ENCODE data around the gene NDUFAF5.
A peak's percentile ranks its signal among the peaks of the same experiment; 100 is the strongest.

The NDUFAF5 gene

DNA sequence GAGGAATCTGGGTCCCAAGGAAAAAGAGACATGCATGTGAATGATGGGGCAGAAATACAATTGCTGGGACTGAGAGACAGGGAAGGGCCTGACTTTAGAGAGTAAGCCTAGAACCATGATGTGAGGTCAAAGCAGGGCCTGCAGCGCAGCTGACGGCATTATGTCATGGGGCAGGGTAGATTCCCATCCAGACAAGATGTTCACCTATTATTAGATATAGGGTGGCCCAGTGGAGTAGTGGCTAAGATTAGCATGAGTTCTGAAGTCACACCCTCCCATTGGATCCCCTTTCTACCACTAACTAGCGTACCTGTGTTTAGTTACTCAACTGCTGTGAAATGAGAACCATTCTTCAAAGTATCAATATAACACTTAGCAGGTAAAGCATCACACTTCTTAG, 39.6 kb downstream of the NDUFAF5 start:
- no peak for DNase-seq

DNA sequence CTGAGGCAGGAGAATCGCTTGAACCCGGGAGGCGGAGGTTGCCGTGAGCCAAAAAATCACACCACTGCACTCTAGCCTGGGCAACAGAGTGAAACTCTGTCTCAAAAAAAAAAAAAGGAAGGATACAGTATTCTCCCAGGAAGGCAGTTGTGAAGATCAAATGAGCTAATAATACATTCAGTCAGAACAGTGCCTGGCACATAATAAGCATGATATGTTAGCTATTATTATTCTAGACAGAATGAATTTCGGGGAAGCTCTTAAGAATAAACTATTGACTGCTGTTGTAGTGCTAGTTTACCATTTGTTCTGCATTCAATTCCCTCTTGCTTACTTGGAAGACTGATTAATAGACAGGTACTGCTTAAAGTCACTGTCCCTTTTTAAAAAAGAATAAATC, 40.6 kb downstream of the NDUFAF5 start:
- DNase-seq, result no peak

DNA sequence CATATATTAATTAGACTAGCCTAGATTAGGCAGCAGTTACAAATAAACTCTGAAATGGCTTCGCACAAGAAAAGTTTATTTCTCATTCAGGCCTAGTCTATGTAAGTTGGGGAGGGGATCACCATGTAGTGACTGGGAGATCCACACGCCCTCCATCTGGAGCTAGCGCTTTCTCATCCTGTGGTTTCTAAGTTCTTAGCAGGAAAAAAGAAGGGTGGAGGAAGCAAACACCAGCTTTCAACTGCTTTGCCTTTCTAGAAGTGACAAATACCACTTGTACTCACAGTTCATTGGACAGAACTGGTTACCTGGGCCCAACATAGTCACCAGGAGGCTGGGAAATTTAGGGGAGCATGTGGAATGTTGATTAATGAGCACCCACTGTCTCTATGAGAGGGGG, 46.6 kb downstream of the NDUFAF5 start:
- DNase-seq, result no peak

DNA sequence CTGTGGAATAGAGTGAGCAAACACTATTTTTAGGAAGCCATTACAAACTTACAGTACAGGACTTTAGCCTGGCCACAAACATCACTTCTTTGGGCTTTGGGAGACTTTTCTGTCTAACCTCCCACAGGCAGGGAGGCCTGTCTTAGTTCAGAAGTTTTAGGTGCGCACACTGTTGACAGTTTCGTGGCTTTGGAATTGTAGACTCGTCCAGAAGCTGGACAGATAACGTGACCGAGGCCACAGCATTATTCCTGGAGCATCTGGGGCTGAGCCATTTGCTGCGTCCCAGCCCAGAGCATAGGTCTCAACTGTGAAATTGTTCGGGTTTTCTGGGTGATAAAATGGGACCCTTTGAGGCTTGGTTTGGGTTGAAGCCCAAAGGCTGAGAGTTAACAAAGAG, 53.8 kb downstream of the NDUFAF5 start:
- DNase-seq, result no peak

DNA sequence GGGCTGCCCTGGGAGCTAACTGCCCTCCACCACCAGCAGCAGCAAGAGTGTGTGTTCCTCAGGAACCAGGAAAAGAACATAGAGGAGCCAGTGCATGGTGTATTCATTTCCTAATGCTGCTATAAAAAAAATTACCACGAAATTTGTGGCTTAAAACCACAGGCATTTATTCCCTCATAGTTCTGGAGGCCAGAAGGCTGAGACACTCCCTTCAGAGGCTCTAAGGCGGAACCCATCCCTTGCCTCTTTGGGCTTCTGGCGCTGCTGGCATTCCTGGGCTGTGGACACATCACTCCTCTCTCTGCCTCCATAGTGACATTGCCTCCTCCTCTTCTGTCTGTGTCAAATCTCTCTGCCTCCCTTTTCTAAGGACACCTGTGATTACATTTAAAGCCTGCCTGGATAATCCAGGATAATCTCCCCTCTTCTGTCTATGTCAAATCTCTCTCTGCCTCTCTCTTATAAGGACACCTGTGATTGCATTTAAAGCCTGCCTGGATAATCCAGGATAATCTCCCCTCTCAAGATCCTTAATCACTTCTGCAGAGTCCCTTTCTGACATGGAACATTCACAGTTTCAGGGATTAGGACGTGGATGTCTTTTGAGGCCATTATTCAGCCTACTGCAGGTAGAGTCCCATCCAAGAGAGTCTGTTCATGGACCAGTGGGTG, 54.7 kb downstream of the NDUFAF5 start:
- peak; percentile 17 for DNase-seq

DNA sequence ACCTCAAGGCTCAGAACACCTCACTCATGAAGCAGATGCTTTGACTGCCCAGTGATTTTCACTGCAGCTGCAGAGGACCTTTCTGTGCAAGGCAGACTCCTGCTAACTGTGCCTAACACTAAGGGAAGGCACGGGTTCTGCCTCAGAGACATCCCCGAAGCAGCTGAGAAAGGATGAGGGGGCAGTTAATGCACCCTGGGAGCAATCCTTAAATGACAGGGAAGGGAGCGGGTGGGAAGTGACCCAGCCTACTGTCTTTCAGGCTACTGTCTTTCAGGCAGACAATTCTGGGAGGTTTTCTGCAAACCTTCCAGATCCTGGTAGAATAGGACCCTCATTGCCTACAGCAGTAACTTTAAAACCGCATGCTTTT, 55.3 kb downstream of the NDUFAF5 start:
- DNase-seq, result no peak

DNA sequence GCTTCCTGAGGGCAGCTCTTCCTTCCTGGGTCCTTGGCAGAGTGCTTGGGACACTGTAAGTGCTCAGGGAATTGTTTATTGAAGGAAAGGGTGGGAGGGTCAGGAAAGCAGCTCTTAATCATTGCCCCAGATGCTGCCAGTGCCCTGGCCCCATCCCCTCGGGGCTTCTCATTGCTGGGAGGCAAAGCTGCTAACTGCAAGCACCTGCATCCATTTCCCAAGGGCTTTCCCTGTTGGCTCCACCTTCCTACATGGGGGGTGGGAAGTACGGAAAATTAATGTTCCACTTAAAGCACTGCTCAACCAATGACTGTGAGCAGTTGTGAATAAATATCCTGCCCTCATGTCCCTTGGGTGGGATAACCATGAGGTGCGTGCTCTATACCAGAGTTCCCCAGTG, 56.4 kb downstream of the NDUFAF5 start:
- no peak for DNase-seq

DNA sequence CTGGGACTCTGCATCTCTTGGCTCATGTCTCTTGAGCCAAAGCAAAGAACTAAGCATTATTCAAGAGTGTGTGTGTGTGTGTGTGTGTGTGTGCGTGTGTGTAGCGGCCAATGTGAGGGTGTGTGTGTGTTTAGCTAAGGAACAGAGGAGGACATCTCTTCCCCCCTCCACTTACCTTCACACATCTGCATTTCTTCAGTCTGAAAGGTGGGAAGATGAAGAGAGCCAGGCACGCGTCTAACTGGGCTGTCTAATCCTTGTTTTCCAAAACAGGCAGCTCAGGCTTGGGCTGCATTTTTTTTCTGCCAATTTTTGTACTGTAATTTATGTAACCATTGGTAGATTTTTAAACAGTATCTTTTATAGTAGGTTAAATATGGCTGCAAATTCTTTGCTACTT, 59.5 kb downstream of the NDUFAF5 start:
- DNase-seq, result no peak

DNA sequence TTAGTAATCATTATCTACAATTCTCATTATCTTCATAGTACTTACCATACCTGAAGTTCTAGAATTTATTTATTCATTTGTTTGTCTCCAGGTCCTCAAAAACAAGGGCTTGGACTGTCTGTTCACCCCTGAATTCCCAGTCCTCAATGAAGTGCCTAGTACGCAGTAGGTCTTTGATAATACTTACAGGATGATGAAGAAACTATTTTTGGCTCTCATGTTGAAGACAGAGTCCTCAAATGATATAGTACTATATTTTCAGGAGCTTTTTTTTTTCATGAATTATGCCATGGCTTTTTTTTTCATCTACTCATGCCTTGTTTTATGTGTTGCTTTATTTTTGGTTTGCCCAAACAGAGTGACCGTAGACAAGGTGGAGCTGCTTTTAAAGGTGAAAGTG, 66.5 kb downstream of the NDUFAF5 start:
- DNase-seq, result no peak

DNA sequence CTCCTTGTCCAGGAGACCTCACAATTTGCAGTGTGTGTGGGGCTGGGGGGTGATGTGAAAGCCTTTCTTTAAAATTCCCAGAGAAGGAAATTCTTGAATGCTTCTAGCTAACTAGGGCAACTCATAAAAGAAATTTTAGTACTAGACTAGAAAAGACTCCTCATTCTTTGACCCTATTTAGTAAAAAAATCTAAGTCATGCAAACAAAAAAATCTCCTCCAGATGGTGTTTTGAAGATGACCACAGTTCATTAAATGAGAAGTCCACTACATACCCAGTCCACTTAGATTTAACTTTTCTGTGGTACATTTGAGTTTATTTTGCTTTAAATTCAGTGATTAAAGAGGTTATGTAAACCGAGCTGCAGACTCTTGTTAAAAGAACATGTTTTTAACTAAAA, 67.5 kb downstream of the NDUFAF5 start:
- no peak for DNase-seq

DNA sequence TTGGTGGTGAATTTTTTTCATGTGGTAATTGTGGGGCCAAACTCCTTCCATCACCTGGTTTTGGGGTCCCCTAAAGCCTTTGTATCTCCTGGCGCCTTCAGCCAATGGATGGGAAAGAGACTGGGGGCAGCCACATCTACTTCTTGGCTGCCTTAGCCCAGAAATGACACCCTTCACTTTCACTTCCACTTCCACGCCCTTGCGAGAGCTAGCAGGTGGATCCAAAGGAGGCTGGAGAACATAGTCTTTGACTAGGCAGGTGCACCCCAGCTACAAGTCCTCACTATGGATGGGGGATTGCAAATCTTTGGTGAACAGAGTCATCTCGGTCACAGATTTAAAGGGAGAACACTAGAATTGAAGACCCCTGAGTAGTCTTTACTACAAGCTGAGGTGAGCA, 70.8 kb downstream of the NDUFAF5 start:
- DNase-seq, result no peak

DNA sequence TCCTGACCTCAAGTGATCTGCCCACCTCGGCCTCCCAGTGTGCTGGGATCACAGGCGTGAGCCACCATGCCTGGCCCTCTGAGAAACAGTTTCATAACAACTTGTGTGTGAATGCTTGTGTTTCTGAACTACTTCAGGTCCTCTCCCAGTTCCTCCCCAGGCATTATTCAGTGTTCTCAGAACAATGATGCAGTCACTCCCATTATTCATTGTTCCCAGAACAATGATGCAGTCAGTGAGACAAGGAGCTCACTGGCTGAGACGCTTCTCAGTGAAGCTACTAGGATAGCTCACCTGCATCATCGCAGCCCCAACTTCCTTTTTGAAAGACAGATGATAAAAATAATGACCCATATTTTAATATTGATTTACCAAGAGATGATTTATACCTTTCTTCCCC, 71.5 kb downstream of the NDUFAF5 start:
- no peak for DNase-seq

DNA sequence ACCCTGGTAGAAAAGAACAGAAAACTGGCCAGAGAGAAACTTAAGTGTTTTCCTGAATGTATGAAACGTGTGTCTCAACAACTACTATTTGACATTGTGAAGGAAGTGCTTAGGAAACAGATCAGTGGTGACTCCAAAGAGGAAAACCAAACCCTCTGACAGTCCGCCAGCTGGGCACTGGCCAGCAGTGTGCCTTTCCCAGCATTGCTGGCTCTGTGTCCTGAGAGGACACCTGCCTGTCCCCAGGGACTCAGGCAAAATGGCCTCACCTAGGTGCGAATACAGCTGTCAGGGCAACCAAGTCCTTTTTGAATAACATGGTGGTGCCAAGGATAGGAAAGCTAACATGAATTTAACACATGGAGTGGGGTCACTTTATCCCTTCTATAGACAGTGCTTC, 72.5 kb downstream of the NDUFAF5 start:
- DNase-seq, result no peak

DNA sequence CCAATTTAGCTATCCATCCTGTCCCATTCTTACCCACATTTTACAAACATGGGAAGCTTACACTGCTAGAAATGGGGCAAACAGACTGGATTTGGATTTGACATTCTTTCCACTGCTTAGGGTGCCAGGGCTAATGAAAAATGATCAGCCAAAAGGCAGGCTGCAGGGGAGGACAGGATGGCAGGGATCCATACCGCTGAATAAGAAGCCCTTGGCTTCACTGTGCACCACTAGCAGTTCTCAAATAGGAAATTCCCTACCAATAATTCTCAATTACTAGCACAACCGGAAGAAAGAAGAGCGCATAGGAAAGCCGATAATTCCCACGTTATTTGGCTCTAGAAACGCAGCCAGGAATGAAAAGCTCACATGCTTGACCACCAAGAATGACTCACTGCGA, 73.1 kb downstream of the NDUFAF5 start:
- no peak for DNase-seq

DNA sequence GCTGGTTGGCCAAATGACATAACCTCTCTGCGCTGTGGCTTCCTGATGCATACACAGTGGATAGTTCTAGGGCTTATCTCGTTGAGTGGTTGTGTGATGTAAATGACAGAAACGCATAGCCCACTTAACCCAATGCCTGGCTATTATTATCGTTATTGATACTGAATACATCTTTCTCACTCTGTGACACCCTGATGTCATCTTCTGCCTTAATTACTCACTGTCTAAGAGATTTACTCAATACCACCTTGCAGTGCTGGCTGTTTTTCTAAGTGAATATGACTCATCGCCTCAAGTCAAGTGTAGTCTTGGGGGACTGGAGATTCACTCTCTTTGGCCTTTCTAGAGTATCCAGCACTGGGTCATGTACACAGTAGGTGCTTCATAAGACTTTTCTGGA, 73.6 kb downstream of the NDUFAF5 start:
- DNase-seq, result no peak

DNA sequence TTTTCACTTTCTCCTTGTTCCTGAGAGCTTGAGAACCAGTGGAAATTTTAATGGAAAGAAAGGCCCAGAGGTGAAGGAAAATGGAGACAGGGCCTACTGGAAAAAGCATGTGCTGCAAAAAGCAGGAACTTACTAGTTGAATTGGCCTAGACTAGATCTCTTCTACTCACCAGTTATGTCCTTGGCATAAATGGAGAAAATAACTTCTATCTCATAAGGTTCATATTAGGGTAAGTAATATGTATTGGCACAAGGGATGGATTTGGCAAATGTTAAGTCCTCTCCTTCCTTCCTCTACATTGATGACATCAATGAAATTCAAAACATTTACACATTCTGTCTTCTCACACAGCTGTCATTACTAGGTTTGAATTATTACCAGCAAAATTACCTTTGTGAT, 74.0 kb downstream of the NDUFAF5 start:
- no peak for DNase-seq

DNA sequence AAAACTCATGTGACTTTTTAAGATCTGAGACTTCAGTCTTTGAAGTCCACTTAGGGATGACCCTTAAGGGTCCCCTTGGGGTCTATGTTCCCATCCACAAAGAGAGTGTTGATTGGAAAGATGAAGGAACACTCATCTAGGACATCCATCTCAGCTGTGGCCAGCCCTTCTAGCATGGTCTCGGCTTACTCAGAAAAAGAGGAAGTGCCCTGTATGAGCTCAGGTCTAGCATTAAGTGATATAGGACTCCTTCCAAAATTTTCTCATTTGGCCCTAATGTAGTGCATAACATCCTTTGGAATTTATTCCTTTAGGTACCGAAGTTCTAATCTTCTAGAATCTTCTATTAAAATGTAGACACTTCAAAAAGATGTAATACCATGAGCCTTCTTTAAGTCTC, 77.4 kb downstream of the NDUFAF5 start:
- no peak for DNase-seq

DNA sequence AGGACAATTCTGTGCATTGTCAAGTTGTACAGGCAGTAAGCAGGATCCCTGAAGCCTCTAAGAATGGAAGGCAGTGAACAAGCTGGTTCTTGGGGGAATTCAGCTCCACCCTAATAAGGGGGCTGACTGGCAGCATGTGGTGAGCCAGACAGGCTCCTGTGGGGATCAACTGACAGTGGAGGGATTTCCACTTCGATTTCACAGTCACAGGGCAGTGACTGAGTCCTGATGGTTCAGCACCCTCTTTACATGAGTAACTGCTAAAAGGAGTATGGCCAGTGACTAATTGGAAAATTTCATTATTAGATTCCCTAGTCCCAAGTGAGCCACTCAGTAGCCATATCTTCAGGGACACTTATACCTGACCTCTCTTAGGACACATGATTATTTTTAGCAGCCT, 78.4 kb downstream of the NDUFAF5 start:
- no peak for DNase-seq

DNA sequence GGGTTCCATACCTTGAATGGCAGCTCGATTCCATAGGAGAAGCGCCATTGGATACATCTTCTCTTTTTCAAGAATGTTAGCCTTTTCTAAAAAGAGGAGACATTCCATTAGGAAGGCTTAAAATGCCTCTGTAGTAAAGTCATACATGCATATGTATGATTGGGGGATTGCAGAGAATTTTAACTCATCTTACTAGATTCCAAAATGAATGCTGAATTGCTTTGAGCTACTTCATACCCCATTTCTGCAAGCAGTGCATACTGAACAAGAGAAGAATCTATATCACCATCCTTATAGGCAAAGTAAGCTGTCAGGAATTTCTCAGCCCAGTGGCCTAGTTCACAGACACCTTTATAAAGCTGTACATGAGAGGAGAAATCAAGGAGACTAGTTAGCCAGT, 80.3 kb downstream of the NDUFAF5 start:
- DNase-seq, result no peak

DNA sequence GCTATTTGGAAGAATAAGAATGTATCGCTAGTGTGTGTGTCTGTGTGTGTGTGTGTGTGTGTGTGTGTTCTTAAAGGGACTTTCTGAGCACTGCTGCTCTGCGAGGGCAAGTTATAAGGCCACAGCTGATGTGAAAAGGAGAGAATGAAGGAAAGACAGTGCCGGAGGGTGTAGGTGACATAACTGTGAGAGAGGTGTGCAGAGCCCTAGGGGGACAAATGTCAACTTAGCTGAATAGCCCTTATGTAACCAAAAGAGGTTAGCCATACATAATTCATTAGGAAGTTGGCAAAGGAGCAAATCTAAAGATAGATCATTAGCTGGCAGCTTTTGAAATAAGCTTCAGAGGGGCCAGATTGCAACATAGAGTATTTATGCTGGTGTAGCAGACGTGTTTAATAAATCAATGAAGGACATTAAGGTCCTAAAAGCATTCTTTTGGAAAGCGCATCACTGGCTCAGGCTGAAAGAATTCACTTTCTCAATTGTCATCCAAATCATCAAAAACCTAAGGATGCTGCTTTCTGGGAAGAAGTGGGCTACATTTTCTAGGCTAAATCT, 81.0 kb downstream of the NDUFAF5 start:
- DNase-seq, result peak; percentile 36

DNA sequence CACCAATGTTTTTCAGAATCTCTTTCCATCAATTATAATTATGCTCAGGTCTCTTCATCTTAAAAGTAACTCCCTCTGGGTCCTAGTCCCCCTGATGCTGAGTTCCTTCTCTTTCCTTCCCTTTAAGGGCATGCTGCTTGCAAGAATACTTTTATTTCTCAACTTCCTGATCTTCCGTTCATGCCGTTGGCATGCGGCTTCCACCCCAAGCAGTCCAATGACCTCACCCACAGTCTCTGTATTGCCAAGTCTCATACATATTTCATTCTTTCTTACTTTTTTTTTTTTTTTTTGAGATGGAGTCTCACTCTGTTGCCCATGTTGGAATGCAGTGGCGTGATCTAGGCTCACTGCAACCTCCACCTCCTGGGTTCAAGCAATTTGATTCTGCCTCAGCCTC, 83.5 kb downstream of the NDUFAF5 start:
- no peak for DNase-seq

DNA sequence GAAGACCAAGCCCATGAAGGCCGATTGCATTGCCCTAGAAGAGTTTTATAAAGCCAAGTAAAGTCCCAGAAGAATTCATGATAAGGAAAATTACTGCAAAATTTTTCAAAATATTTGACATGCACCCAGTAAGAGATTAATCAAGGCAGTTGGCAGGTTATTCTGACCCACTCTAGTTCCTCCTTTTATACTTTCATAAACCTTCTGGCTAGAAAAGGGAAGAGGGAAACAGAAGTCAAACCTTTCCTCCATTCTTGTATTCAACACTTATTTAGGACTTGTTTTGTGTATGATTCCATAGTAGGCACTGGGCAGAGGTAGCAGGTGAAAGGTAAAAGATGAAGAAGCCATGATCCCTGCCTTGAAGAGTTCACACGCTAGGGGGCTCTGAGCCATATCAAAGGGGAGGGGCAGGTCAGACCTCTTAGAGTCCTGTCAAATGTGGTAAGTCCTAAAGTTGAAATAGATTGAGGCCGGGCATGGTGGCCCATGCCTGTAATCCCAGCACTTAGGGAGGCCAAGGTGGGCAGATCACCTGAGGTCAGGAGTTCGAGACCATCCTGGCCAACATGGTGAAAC, 85.4 kb downstream of the NDUFAF5 start:
- no peak for DNase-seq

Measured in eye (tissue), 1 donor.